ENCODE measurements around the gene NCLN.

DNA sequence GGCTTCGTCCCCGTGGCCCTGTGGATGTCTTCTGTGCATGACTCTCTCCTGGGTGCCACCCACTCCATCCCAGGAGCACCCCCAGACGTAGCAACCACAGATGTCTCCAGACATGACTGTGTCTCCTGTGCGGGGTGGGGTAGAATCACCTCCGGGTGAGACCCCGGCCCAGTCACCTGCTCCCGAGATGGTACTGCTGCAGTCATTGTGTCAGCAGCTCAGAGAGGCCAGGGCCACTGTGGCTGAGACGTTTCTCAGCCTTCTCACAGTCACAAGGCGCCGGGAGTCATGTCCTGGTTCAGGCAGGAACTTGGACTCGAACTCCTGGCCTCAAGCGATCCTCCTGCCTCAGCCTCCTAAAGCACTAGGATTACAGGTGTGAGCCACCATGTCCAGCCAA lies 16.6 kb downstream of the NCLN start:
- no peak for TF ChIP-seq POLR2AphosphoS5 (IDR thresholded peaks at IDR 0.05; ENCODE audit: borderline replicate concordance, low read depth, low read length)
- no peak for TF ChIP-seq EZH2 (IDR thresholded peaks at IDR 0.05)
- no peak for TF ChIP-seq FOXP2 (optimal IDR thresholded peaks at IDR 0.05; ENCODE audit: control extremely low read depth, extremely low read length, insufficient read depth)
